IPS-NIHi11 (cell line): ENCODE data around the gene NFIA.
"Not testable (repeated sequence)": the region's sequence is repeated elsewhere in the genome, so short reads cannot be mapped to it uniquely, and the experiment has no call there.

Experiments
- DNase-seq: peaks from one replicate; pipeline ENCODE4 v3.0.0; 2012; ENCODE audit warnings: mixed read lengths, low spot score

The NFIA gene

GRCh38 chr1:61273167-61273705 lies 190.9 kb downstream of the NFIA start:
- no peak for DNase-seq

- no peak for DNase-seq
Measured at GRCh38 chr1:61273861-61274260, 191.5 kb downstream of the NFIA start.

GRCh38 chr1:61274939-61275338 lies 192.6 kb downstream of the NFIA start:
- no peak for DNase-seq

GRCh38 chr1:61276246-61276645 lies 193.9 kb downstream of the NFIA start:
- DNase-seq, result no peak

- DNase-seq, result no peak
Measured at GRCh38 chr1:61277121-61277690, 194.8 kb downstream of the NFIA start.

- DNase-seq, result not testable (repeated sequence)
Measured at GRCh38 chr1:61278503-61278902, 196.1 kb downstream of the NFIA start.

- DNase-seq, result no peak
Measured at GRCh38 chr1:61278966-61279365, 196.6 kb downstream of the NFIA start.

- no peak for DNase-seq
Measured at GRCh38 chr1:61279570-61279969, 197.2 kb downstream of the NFIA start.

GRCh38 chr1:61280452-61280851 lies 198.1 kb downstream of the NFIA start:
- no peak for DNase-seq

- no peak for DNase-seq
Measured at GRCh38 chr1:61282387-61282786, 200.0 kb downstream of the NFIA start.

GRCh38 chr1:61284248-61284854 lies 202.0 kb downstream of the NFIA start:
- peak; percentile 62 for DNase-seq

- no peak for DNase-seq
Measured at GRCh38 chr1:61284936-61285335, 202.6 kb downstream of the NFIA start.

GRCh38 chr1:61285371-61285885 lies 203.1 kb downstream of the NFIA start:
- DNase-seq, result no peak

GRCh38 chr1:61287014-61287413 lies 204.7 kb downstream of the NFIA start:
- no peak for DNase-seq

- DNase-seq, result no peak
Measured at GRCh38 chr1:61287734-61288133, 205.4 kb downstream of the NFIA start.

- DNase-seq, result no peak
Measured at GRCh38 chr1:61289232-61290098, 207.1 kb downstream of the NFIA start.

- DNase-seq, result no peak
Measured at GRCh38 chr1:61290525-61290924, 208.2 kb downstream of the NFIA start.

GRCh38 chr1:61293197-61293596 lies 210.8 kb downstream of the NFIA start:
- no peak for DNase-seq

GRCh38 chr1:61293986-61294504 lies 211.7 kb downstream of the NFIA start:
- DNase-seq, result no peak

GRCh38 chr1:61294930-61295329 lies 212.6 kb downstream of the NFIA start:
- DNase-seq, result no peak

GRCh38 chr1:61295818-61296537 lies 213.6 kb downstream of the NFIA start:
- no peak for DNase-seq

- no peak for DNase-seq
Measured at GRCh38 chr1:61297887-61298286, 215.5 kb downstream of the NFIA start.
